ENCODE results near the gene PELI1. TPM values are rescaled to one million over a fixed set of nuclear protein-coding genes. Genes with fewer than 3 reads are reported as not detected.

PELI1 gene
- total and polyA plus RNA-seq, 2 of the 8 experiments (the other 6 are each of a cell fraction or from before 2014, with no cell fraction given) = 21.8 to 57.1 TPM

DNA sequence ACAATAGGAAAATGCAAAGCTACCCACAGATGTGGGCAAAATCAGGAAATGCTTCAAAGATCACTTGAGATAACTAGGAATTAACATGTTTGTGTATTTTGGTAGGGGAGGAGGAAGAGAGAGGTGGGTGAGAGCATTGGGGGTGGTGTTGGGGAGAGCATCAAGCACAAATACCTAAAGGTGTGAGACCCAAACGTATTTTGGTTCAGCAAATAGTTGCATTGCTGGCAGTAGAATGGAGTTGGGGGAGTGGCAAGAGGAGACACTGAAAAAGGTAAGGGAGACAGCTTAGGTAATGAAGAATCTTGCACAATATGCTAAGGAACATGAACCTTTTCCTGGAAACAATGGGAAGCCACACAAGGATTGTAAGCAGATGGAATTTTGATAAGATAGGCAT, 1.5 kb upstream of the PELI1 start:
- no peak for FAIRE-seq
- ChIA-PET POLR2A (ENCODE audit: partially characterized antibody) (interaction anchor here (0.6 to 1.9 kb wide), 3 partner anchors 13 to 106 kb away, joined by 3 to 6 read pairs (median 4); no protein-coding TSS in a partner anchor), CTCF (ENCODE audit: partially characterized antibody) (interaction anchor here (0.6 to 0.8 kb wide), 2 partner anchors 12 to 1156 kb away, joined by 3 read pairs; no protein-coding TSS in a partner anchor)
- no peak overlapping the region for H4K8ac ChIP-seq (ENCODE audit: extremely low read depth, insufficient read depth, low read length)
- H4K20me1 ChIP-seq (replicated peaks in 1 of 2; ENCODE audit: control insufficient read depth in 1 of 2, insufficient read depth in 2 of 2, low read length in 2 of 2) = peaks cover 0 to 5% of the 10 kb centered on the region in 2 experiments
- no peak overlapping the region for H3K27ac ChIP-seq (ENCODE audit: low read depth, low read length)
- H3K4me2 ChIP-seq (ENCODE audit: insufficient read depth in 1 of 2, low read depth in 2 of 2, low read length in 2 of 2) = no peak overlapping the region
- no peak overlapping the region for H2AK5ac ChIP-seq (ENCODE audit: low read depth, low read length)
- H3K56ac ChIP-seq (replicated peaks; ENCODE audit: insufficient read length, low read depth, low read length) = no peak overlapping the region
- no peak overlapping the region for H2AFZ ChIP-seq (ENCODE audit: low read length)
- no peak overlapping the region for H2BK120ac ChIP-seq (replicated peaks; ENCODE audit: low read depth, low read length)
- no peak overlapping the region for H2BK12ac ChIP-seq (ENCODE audit: low read depth, low read length)
- H3K4ac ChIP-seq (replicated peaks; ENCODE audit: insufficient read length, low read depth, low read length) = no peak overlapping the region
- H2BK5ac ChIP-seq (ENCODE audit: low read depth, low read length) = no peak overlapping the region; the same call in 1 of the 2 replicates
- no peaks in the 10 kb centered on the region for H3K27me3 ChIP-seq (replicated peaks in 1 of 4; ENCODE audit: control insufficient read depth in 3 of 4, extremely low read depth in 1 of 4, insufficient read depth in 3 of 4, low read length in 3 of 4)
- no peak overlapping the region for H2BK15ac ChIP-seq (ENCODE audit: low read length)
- H3K79me1 ChIP-seq (ENCODE audit: low read depth, low read length) = no peaks in the 10 kb centered on the region
- H2BK20ac ChIP-seq (ENCODE audit: low read length) = no peak overlapping the region
- peaks cover 9 to 28% of the 10 kb centered on the region in 2 experiments; a peak in 3 of 4 replicates for H3K79me2 ChIP-seq (ENCODE audit: control insufficient read depth in 1 of 2, insufficient read depth in 2 of 2, low read length in 2 of 2)
- WGBS, 2 experiments (ENCODE audit: extremely low coverage in 1 of 2, insufficient coverage in 1 of 2, insufficient read length in 1 of 2, insufficient replicate concordance in 2 of 2, low coverage in 1 of 2, low lambda C conversion rate in 2 of 2, missing lambda C conversion rate in 1 of 2) = 47% methylated on average over 1 of the region's 1 CpG; no CpG with 5 or more reads in 1 of the 2 experiments
- H3K23ac ChIP-seq (ENCODE audit: insufficient read length) = no peak overlapping the region
- no peaks in the 10 kb centered on the region for H3K9me3 ChIP-seq (ENCODE audit: insufficient read depth in 2 of 2, low read depth in 1 of 2, low read length in 1 of 2)
- H3K4me3 ChIP-seq (ENCODE audit: extremely low read depth in 1 of 4, insufficient read depth in 2 of 4, low read depth in 3 of 4, low read length in 4 of 4) = no peak overlapping the region
- peaks cover 2% of the 10 kb centered on the region for H3K23me2 ChIP-seq (ENCODE audit: low read depth, low read length)
- no peak overlapping the region for H3K9ac ChIP-seq (replicated peaks in 1 of 4; ENCODE audit: extremely low read depth in 1 of 4, low read depth in 3 of 4, low read length in 3 of 4)
- H3K36me3 ChIP-seq (ENCODE audit: control insufficient read depth in 2 of 4, insufficient read depth in 4 of 4, low read length in 3 of 4) = no peaks in the 10 kb centered on the region
- H3K4me1 ChIP-seq (replicated peaks in 1 of 4; ENCODE audit: control insufficient read depth in 3 of 4, insufficient read depth in 4 of 4, low read length in 3 of 4) = peaks cover 0 to 8% (median 2%) of the 10 kb centered on the region in 4 experiments; a peak in 2 of 7 replicates
- no peak overlapping the region for H3K18ac ChIP-seq (ENCODE audit: extremely low read depth, low read length)
- H4K5ac ChIP-seq (ENCODE audit: insufficient read length, low read depth, low read length) = no peak overlapping the region
- H4K91ac ChIP-seq (replicated peaks; ENCODE audit: insufficient read length, low read length) = no peak overlapping the region
- TF ChIP-seq JUN (IDR thresholded peaks at IDR 0.05; ENCODE audit: low read depth, low read length) (no peak), CBX8 (IDR thresholded peaks at IDR 0.05; ENCODE audit: borderline replicate concordance, low read depth, low read length) (no peak), SUZ12 (IDR thresholded peaks at IDR 0.05; ENCODE audit: low read length) (no peak), BCL11A (IDR thresholded peaks at IDR 0.05; ENCODE audit: low read depth in 2 of 2, low read length in 2 of 2) (no peak), NANOG (IDR thresholded peaks at IDR 0.05; ENCODE audit: insufficient read depth, low read depth, low read length, poor library complexity, severe bottlenecking) (no peak), SIN3A (conservative IDR thresholded peaks at IDR 0.05 in 1 of 2, IDR thresholded peaks at IDR 0.05 in 1 of 2; ENCODE audit: low read depth in 1 of 2, low read length in 2 of 2) (no peak)
- TF ChIP-seq, protein P1, sequence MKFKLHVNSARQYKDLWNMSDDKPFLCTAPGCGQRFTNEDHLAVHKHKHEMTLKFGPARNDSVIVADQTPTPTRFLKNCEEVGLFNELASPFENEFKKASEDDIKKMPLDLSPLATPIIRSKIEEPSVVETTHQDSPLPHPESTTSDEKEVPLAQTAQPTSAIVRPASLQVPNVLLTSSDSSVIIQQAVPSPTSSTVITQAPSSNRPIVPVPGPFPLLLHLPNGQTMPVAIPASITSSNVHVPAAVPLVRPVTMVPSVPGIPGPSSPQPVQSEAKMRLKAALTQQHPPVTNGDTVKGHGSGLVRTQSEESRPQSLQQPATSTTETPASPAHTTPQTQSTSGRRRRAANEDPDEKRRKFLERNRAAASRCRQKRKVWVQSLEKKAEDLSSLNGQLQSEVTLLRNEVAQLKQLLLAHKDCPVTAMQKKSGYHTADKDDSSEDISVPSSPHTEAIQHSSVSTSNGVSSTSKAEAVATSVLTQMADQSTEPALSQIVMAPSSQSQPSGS (IDR thresholded peaks at IDR 0.05; ENCODE audit: low read length) = no peak
- DNase-seq (ENCODE audit: low read depth in 1 of 2, low spot score in 2 of 2) = no peak
- no peak overlapping the region for H3K14ac ChIP-seq (ENCODE audit: insufficient read length)
